GM12878 (cell line): ENCODE data around the gene HEPHL1. TPM values are rescaled to one million over a fixed set of nuclear protein-coding genes. Genes with fewer than 3 reads are reported as not detected.

Experiments used
- ATAC-seq: fragments of 200-7000 bp; cut with Tn5 transposase; 3 replicates; pipeline ENCODE4 v1.9.1; 2020; ENCODE audit warnings: mild to moderate bottlenecking, moderate library complexity
- BruUV-seq: library from RNA; stranded (reverse); fragments of 400-500 nt; replicated peaks from 2 replicates; lab custom pipeline; 2021; lab: Mats Ljungman, UMichigan
- CTCF ChIA-PET: fragments of 300-600 bp; sonication (Branson Sonifier 250); formaldehyde crosslinking; extraction: SDS; loops from one replicate; lab custom pipeline; 2021; ENCODE audit warnings: inconsistent platforms; lab: Yijun Ruan, JAX
- POLR2A ChIA-PET: fragments of 350-600 bp; formaldehyde crosslinking; extraction: SDS; loops from one replicate; lab custom pipeline; 2021; ENCODE audit warnings: inconsistent platforms; lab: Charles Lee
- RAD21 ChIA-PET: fragments of 300-600 bp; sonication (Branson Sonifier 250); formaldehyde crosslinking; loops from one replicate; lab custom pipeline; 2023; ENCODE audit warnings: antibody characterized with exemption; ENCODE audit not compliant: unreplicated experiment; lab: Charles Lee
- SMC1A ChIA-PET: fragments of 300-600 bp; sonication (Branson Sonifier 250); formaldehyde crosslinking; loops from one replicate; lab custom pipeline; 2023; ENCODE audit not compliant: unreplicated experiment, uncharacterized antibody; lab: Charles Lee
- DNase-seq: peaks from one replicate; pipeline ENCODE4 v3.0.0-alpha.2; 2011; ENCODE audit warnings: low read depth, low spot score
- FAIRE-seq: peaks from 3 replicates; lab custom pipeline; 2011; peaks lifted over from hg19 to GRCh38; lab: Jason Lieb, UNC
- H2AFZ ChIP-seq: 2 replicates; pipeline ENCODE4 v1.6.0; 2011; ENCODE audit warnings: low read depth, low read length, control low read depth; ENCODE audit not compliant: control insufficient read depth
- H3K27ac ChIP-seq: 2 replicates; pipeline ENCODE4 v1.5.1; 2011; ENCODE audit warnings: control low read depth; ENCODE audit not compliant: control insufficient read depth, insufficient read depth
- H3K27me3 ChIP-seq, 2 experiments: replicated peaks in 1 of 2; 2 replicates each; pipeline versions ENCODE4 v1.6.0 to v1.6.1; 2011; ENCODE audit warnings: low read length in 1 of 2; ENCODE audit not compliant: control insufficient read depth in 2 of 2, insufficient read depth in 2 of 2
- H3K36me3 ChIP-seq, 2 experiments: 2 replicates each; pipeline ENCODE4 v1.5.1; 2011; ENCODE audit warnings: low read length in 1 of 2; ENCODE audit not compliant: control insufficient read depth in 2 of 2, insufficient read depth in 2 of 2
- H3K4me1 ChIP-seq: 2 replicates; pipeline ENCODE4 v1.6.1; 2011; ENCODE audit warnings: mild to moderate bottlenecking, low read length, moderate library complexity, mixed read lengths; ENCODE audit not compliant: control insufficient read depth, insufficient read depth
- H3K4me2 ChIP-seq: 2 replicates; pipeline ENCODE4 v1.6.0; 2011; ENCODE audit warnings: control low read depth; ENCODE audit not compliant: control insufficient read depth, insufficient read depth
- H3K4me3 ChIP-seq: fragments of 200-600 bp; sonication (generic); 2 replicates; pipeline ENCODE4 v1.5.1; 2016
- H3K79me2 ChIP-seq: 2 replicates; pipeline ENCODE4 v1.6.0; 2011; ENCODE audit warnings: low read length; ENCODE audit not compliant: control insufficient read depth, insufficient read depth
- H3K9ac ChIP-seq: 2 replicates; pipeline ENCODE4 v1.8.0; 2011; ENCODE audit warnings: low read length, control low read depth, mixed read lengths; ENCODE audit not compliant: control insufficient read depth, insufficient read depth
- H3K9me3 ChIP-seq: replicated peaks from 3 replicates; pipeline ENCODE4 v1.5.1; 2011; ENCODE audit warnings: mild to moderate bottlenecking, low read length; ENCODE audit not compliant: control insufficient read depth, insufficient read depth
- H4K20me1 ChIP-seq: 2 replicates; pipeline ENCODE4 v1.6.0; 2011; ENCODE audit not compliant: control insufficient read depth, insufficient read depth
- CREB1 ChIP-seq: IDR thresholded peaks from 2 replicates; pipeline ENCODE4 v1.6.1; 2012; ENCODE audit warnings: low read depth, mild to moderate bottlenecking, inconsistent platforms
- EGR1 ChIP-seq, 2 experiments: IDR thresholded peaks; 1 replicate in 1 of 2; 2 replicates in 1 of 2; pipeline ENCODE4 v1.6.1; 2011 to 2012; ENCODE audit warnings: low read depth in 2 of 2, low read length in 2 of 2, borderline replicate concordance in 1 of 2, mild to moderate bottlenecking in 1 of 2, moderate library complexity in 1 of 2
- IRF3 ChIP-seq: fragments of 450-650 bp; IDR thresholded peaks from 2 replicates; pipeline ENCODE4 v1.6.1; 2014; ENCODE audit warnings: mild to moderate bottlenecking
- IRF4 ChIP-seq: IDR thresholded peaks from 2 replicates; pipeline ENCODE4 v1.6.1; 2011; ENCODE audit warnings: low read depth, low read length
- JUNB ChIP-seq: IDR thresholded peaks from 2 replicates; pipeline ENCODE4 v1.6.1; 2016; ENCODE audit warnings: antibody characterized with exemption, mild to moderate bottlenecking
- MXI1 ChIP-seq: fragments of 150-350 bp; IDR thresholded peaks from 2 replicates; pipeline ENCODE4 v1.6.1; 2011; ENCODE audit warnings: low read depth, mild to moderate bottlenecking, inconsistent platforms, low read length, improper control_type of control experiment
- NKRF ChIP-seq: fragments of 450-650 bp; conservative IDR thresholded peaks from 2 replicates; pipeline ENCODE4 v1.6.1; 2017; ENCODE audit warnings: mild to moderate bottlenecking, moderate library complexity
- RAD51 ChIP-seq: fragments of 450-650 bp; IDR thresholded peaks from 2 replicates; pipeline ENCODE4 v1.6.1; 2016; ENCODE audit warnings: moderate library complexity, mild to moderate bottlenecking, inconsistent platforms
- REST ChIP-seq: IDR thresholded peaks from 2 replicates; pipeline ENCODE4 v1.6.1; 2012; ENCODE audit warnings: mild to moderate bottlenecking, low read depth, low read length
- SMAD5 ChIP-seq: IDR thresholded peaks from 2 replicates; pipeline ENCODE4 v1.6.1; 2016; ENCODE audit warnings: antibody characterized with exemption, low read depth
- WGBS: methylation state at CpG from one replicate; pipeline ENCODE4 v1.1.6; 2016; ENCODE audit warnings: low lambda C conversion rate; ENCODE audit not compliant: insufficient replicate concordance, insufficient coverage; ENCODE audit errors: missing lambda C conversion rate; 5-methylcytosine and 5-hydroxymethylcytosine counted together
- in situ Hi-C: fragments of 300-500 bp; cut with MboI; formaldehyde crosslinking; loops from 9 replicates; pipeline ENCODE4 v1.14.3; 2018; ENCODE audit warnings: mixed read lengths
- intact Hi-C: fragments of 100-400 bp; cut with micrococcal nuclease; formaldehyde crosslinking; loops from one replicate; pipeline ENCODE4 v1.14.2; 2022; ENCODE audit not compliant: unreplicated experiment
- polyA plus RNA-seq, 11 experiments: library from polyadenylated mRNA; depleted of rRNA in 4 of 11; unstranded in 6 of 11; stranded (reverse) in 5 of 11; fragments of >200 nt; fragmentation: Nextera tagmentation in 4 of 11; fragmentation: Illumina TruSeq in 1 of 11; extraction: Ambion mirVana in 4 of 11; extraction: Trizol in 1 of 11; gene quantifications; 1 replicate in 1 of 11; 2 replicates in 10 of 11; pipeline versions ENCODE4 v1.2.1 to v1.2.3, GENCODE V29; 2011 to 2016; ENCODE audit warnings: inconsistent platforms in 2 of 11, missing spikeins in 2 of 11, low read depth in 1 of 11
- total RNA-seq, 4 experiments: library from RNA; depleted of rRNA in 3 of 4; stranded (reverse); fragments of >200 nt in 3 of 4; fragmentation: Illumina TruSeq in 1 of 4; extraction: Trizol in 1 of 4; gene quantifications; 2 replicates each; pipeline versions ENCODE4 v1.2.1 to v1.2.3, GENCODE V29; 2013 to 2021
- TF ChIP-seq, protein P1 (sequence below): IDR thresholded peaks from 2 replicates; pipeline ENCODE4 v1.6.1; 2012; ENCODE audit warnings: low read depth, low read length, improper control_type of control experiment
- TF ChIP-seq, protein P2 (sequence below), 3 experiments: IDR thresholded peaks in 2 of 3; conservative IDR thresholded peaks in 1 of 3; 2 replicates each; pipeline ENCODE4 v1.5.1; 2011; ENCODE audit warnings: low read depth in 3 of 3, low read length in 3 of 3, mild to moderate bottlenecking in 3 of 3, control low read depth in 2 of 3, moderate library complexity in 2 of 3, inconsistent platforms in 1 of 3, mixed read lengths in 1 of 3; ENCODE audit not compliant: control insufficient read depth in 2 of 3, insufficient read depth in 1 of 3; ENCODE audit errors: extremely low read depth in 1 of 3

Gene HEPHL1
- total and polyA plus RNA-seq, 10 of the 15 experiments (the other 5 are each of a cell fraction or from before 2014, with no cell fraction given), result 0.02 to 0.08 (median 0.05) TPM; not detected in 6

DNA sequence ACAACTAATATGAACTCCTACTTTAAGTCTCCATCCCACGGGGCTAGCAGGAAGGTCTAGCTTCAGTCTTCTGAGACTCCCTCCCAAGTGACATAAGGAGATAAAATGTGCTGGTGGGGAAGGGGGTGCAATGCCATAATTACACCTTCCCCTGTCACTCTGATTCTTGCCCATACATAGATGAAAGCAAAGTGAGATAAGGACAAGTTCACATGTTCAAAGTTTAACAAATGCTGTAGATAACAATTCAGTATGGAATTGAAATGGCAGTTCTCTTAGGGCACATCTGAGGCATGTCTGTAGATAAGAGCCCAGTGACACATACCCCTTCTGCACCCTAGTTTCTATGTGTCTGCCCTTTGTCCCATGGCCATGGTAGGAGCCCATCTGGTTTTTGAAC, 69.2 kb downstream of the HEPHL1 start (continued):
- TF ChIP-seq MXI1 (no peak), CREB1 (no peak), JUNB (no peak), IRF3 (no peak), EGR1 (IDR thresholded peaks at IDR 0.05; ENCODE audit: borderline replicate concordance in 1 of 2, low read depth in 2 of 2, low read length in 2 of 2) (no peak)
- TF ChIP-seq, protein P1, sequence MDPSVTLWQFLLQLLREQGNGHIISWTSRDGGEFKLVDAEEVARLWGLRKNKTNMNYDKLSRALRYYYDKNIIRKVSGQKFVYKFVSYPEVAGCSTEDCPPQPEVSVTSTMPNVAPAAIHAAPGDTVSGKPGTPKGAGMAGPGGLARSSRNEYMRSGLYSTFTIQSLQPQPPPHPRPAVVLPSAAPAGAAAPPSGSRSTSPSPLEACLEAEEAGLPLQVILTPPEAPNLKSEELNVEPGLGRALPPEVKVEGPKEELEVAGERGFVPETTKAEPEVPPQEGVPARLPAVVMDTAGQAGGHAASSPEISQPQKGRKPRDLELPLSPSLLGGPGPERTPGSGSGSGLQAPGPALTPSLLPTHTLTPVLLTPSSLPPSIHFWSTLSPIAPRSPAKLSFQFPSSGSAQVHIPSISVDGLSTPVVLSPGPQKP, result no peak
- TF ChIP-seq, protein P2, sequence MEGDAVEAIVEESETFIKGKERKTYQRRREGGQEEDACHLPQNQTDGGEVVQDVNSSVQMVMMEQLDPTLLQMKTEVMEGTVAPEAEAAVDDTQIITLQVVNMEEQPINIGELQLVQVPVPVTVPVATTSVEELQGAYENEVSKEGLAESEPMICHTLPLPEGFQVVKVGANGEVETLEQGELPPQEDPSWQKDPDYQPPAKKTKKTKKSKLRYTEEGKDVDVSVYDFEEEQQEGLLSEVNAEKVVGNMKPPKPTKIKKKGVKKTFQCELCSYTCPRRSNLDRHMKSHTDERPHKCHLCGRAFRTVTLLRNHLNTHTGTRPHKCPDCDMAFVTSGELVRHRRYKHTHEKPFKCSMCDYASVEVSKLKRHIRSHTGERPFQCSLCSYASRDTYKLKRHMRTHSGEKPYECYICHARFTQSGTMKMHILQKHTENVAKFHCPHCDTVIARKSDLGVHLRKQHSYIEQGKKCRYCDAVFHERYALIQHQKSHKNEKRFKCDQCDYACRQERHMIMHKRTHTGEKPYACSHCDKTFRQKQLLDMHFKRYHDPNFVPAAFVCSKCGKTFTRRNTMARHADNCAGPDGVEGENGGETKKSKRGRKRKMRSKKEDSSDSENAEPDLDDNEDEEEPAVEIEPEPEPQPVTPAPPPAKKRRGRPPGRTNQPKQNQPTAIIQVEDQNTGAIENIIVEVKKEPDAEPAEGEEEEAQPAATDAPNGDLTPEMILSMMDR (IDR thresholded peaks at IDR 0.05 in 2 of 3, conservative IDR thresholded peaks at IDR 0.05 in 1 of 3; ENCODE audit: control insufficient read depth in 2 of 3, extremely low read depth in 1 of 3, insufficient read depth in 1 of 3, low read depth in 3 of 3, low read length in 3 of 3), result no peak

GRCh38 chr11:94091091-94091490, 69.9 kb downstream of the HEPHL1 start:
- no peaks in the 10 kb centered on the region for H3K36me3 ChIP-seq
- H4K20me1 ChIP-seq, result no peaks in the 10 kb centered on the region
- POLR2A ChIA-PET, result no interaction called here
- RAD21 ChIA-PET, result no interaction called here
- intact Hi-C loops, result no loop called here
- ATAC-seq (no peak), DNase-seq (no peak), FAIRE-seq (no peak)
- CTCF ChIA-PET, result no interaction called here
- H3K4me1 ChIP-seq, result no peaks in the 10 kb centered on the region
- no peak overlapping the region for H3K4me3 ChIP-seq
- no peaks in the 10 kb centered on the region for H3K27me3 ChIP-seq
- WGBS, result 12% methylated on average over 1 of the region's 1 CpG
- BruUV-seq, result no TSS peak
- no peaks in the 10 kb centered on the region for H3K79me2 ChIP-seq
- in situ Hi-C loops, result no loop called here
- no peak overlapping the region for H3K27ac ChIP-seq
- H3K4me2 ChIP-seq, result no peak overlapping the region
- H3K9me3 ChIP-seq, result no peaks in the 10 kb centered on the region
- no peak overlapping the region for H3K9ac ChIP-seq
- no peak overlapping the region for H2AFZ ChIP-seq
- SMC1A ChIA-PET, result no interaction called here
- no peak for TF ChIP-seq MXI1
- no peak for TF ChIP-seq NKRF
- TF ChIP-seq IRF4, result no peak
- no peak for TF ChIP-seq RAD51
- TF ChIP-seq REST, result no peak
- TF ChIP-seq SMAD5, result no peak
